SHP77 treated with DMSO at 0.1 percent for 48 hours (cell line): ENCODE measurements around the gene DCAF8.
"Not testable (repeated sequence)": the region's sequence is repeated elsewhere in the genome, so short reads cannot be mapped to it uniquely, and the experiment has no call there.

Source experiments
- DNase-seq: peaks from one replicate; lab custom pipeline; 2025; lab: John Stamatoyannopoulos, UW

DCAF8 gene

DNA sequence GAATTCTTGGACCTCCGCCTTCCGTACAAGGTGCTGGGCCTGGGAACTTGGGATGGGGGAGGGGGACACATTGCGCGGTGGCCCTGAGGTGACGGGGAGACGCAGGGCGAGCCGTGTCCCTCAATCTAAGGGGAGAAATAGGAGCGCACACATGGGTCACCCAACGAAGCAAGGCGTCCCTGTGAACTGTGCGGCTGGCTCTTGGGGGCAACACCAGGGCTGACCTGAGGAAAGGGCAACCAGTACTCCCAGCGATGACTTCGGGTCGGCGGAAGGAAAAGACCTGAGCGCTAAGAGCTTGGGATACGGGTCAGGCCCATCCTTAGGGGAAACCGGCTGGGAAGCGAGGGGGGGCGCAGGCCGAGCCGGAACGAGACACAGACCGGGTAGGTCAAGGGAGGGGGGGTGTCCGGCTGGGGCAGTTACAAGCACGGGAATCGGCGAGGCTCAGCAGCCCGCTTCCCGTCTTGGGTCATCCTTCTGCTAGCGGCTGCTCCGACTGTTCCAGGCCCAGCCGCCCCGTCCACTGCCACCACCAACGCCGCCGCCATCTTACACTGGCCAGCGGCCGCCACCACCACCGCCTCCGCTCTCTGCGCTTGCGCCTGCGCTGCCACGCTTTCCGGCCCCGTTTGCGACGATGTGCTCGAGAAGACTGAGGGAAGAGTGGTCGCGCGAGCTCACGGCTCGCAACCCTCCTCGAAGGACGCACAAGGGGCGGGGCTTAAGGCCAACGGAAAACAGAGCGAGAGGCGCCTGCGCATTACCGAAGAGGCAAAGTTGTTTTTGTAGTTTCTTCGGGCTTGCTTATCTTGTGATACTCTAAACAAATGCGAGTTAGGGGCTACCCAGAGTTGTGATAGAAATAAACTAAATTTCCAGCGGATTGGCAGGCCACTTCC is at the start of gene DCAF8:
Gene DCAF8, minus strand, starts transcription at position 657 of the 902 bp plus-strand sequence. CDS start 18,541 bp downstream, outside the sequence.
- peak; percentile 91 for DNase-seq

DNA sequence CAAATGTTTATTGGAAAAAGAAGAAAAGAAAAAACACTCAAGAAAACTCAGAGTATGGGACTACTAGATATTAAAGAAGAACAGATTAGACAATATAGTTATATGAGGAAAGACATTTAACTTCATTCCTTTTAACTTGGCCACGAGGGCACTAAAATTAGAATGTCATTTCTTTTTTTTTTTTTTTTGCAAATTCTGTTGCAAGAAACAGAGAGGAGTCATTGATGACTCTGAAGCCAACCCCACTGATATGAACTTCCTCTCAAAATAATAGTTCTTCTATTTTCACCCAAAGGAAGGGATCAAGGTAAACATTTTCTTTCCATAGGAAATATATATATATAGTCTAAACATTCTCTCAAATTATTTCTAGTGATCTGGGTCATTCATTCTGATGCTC is 47.2 kb upstream of the DCAF8 start:
- DNase-seq, result no peak

DNA sequence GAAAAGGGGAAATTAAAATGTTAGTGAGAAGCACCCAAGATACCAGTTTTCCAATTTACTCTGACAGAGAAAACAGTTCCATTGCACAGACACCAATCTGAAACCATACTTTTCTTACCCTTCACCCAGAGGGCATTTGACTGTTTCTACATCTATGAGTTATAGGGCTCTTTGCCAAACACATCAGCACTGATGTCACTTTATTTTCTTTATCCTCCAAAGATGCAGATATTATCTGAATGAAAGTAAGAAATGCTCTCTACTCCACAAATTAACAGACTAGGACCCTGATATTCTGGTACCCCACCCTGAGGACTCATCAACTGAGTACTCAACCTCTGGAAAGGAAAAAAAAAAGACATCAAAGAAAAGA is 46.8 kb upstream of the DCAF8 start:
- no peak for DNase-seq

DNA sequence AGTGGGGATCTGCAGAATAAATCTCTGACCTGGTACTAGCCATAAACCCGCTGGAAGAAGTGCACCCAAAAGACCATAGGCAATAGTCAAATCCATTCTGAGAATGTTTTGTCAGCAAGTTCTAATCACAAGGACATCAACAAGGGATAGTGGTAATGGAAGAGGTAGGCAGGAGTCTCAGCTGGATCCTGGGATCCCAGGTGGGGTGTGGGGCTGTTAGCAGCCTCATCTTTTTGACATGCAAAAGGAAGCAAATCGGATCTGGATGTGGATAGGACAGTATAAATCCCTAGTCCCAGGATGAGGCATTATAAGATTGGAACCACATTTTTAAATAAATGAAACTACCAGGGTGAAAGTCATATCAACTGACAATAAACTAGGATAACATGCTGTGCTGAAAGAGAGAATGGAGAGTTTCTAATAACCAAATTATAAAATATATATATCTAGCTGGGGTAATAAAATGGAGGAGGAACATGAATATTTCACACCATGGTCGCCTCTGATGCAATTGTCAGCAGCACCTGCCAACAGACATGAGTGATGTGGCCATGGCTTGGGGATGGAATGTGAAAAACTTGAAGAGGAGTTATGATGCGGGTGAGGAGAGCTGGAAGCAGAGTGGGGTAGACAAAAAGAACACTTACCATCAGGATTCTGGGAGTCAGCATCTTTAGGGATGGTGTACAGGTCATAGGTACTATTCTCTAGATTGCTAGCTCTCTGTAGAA is 46.3 kb upstream of the DCAF8 start:
- no peak for DNase-seq

GRCh38 chr1:160307118-160307791 is 44.9 kb upstream of the DCAF8 start:
- DNase-seq, result no peak

DNA sequence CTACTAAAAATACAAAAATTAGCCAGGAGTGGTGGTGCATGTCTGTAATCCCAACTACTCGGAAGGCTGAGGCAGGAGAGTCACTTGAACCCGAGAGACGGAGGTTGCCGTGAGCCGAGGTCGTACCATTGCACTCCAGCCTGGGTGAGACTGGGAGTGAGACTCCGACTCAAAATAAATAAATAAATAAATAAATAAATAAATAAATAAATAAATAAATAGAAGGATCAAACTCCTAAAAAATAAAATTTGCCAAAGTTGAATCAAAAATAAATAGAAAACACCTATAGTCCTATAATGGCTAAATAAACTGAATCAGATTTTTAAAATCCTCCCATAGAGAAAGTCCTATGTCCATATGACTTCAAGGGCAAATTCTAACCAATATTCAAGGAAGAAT is 37.8 kb upstream of the DCAF8 start:
- DNase-seq, result no peak

GRCh38 chr1:160296036-160296435 is 33.7 kb upstream of the DCAF8 start:
- no peak for DNase-seq

- no peak for DNase-seq
Observed at GRCh38 chr1:160293020-160293968, 30.9 kb upstream of the DCAF8 start.

DNA sequence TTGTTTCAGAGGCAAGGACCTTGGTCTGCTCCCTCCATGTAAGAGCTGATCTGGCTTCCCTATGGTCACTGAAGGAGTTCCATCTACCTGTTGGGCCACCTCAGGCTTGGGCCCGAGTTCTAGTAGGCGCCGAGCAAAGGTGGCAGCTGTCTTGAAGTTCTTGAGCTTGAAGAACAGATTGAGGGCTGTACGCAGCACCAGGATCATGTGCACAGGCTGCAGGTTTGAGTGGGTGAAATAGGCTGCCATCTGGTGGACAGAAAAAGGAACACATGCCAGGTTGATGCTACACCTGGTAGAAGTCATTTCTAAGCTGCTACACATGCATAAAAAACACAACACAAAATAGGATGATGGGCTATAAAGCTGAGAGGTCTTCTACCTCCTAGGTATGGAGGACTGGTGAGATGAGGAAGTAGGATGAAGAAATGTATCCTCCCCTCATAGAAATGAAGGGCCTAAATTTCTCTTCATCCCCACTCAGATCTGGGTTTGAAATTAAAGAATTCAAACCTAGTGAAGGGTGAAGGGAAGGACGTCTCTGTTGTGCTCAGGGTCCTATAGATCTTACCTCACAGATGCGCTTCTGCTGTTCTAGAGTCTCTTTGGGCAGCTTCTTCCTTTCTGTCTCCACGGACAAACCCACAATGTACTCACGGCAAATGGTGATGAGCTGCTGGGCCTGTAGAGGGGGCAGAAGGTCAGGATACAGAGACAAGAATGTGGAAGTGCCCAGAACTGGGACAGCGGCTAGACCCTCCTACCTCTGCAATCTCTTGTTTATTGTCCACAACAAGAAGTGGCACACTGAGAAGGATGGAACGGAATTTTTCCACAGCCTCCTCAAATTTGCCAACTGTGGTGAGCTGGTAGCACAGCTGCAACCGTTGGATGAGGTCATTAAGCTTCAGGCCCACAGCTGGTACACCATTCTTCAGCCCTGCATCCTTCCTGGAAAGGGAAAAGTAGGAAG is 29.2 kb upstream of the DCAF8 start:
- peak; percentile 1 for DNase-seq

- not testable (repeated sequence) for DNase-seq
Observed at GRCh38 chr1:160287769-160288168, 25.4 kb upstream of the DCAF8 start.

DNA sequence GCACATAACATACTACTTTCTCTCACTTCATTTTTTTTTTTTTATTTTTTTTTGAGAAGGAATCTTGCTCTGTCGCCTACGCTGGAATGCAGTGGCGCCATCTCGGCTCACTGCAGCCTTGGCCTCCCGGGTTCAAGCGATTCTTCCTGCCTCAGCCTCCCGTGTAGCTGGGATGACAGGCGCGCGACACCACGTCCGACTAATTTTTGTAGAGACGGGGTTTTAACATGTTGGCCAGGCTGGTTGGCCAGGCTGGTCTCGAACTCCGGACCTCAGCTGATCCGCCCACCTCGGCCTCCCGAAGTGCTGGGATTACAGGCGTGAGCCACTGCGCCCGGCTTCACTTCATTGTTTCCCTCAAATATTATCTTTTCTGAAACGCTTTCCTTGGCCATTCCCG is 23.2 kb upstream of the DCAF8 start:
- DNase-seq, result no peak

DNA sequence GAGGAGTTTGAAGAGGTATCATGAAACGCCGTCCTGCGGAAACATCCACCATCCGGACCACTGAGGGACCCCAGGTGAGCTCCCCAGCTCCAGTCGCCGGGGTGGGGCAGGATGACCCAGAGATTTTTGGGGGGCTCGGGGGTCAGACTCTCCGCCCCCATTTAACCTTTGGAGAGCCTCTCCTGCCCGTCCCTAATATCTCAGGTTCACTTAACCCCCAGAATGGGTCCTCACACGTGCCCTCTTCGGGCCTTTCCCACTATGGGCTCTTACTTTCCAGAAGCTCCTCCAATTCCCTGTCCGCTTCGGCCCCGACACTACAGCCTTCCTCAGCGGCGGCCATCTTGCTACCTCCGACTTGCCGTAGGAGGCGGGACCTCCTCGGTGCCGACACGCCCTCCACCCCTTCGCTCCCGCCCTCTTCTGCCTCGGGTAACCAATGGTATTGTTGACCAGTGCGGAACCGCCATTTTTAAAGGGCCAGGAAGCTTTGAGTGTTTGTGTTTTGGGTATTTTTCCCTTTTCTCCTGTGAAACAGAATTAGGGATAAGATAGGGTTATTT is 22.5 kb upstream of the DCAF8 start, which contains the start of gene PEX19:
Gene PEX19, minus strand, starts transcription at position 352 of the 563 bp plus-strand sequence. Its CDS starts 9 bp downstream, at position 343.
- peak; percentile 86 for DNase-seq

- DNase-seq, result no peak
Observed at GRCh38 chr1:160284220-160284781, 22.0 kb upstream of the DCAF8 start.

- DNase-seq, result no peak
Observed at GRCh38 chr1:160282807-160283206, 20.5 kb upstream of the DCAF8 start.

- no peak for DNase-seq
Observed at GRCh38 chr1:160277987-160278386, 15.6 kb upstream of the DCAF8 start.

DNA sequence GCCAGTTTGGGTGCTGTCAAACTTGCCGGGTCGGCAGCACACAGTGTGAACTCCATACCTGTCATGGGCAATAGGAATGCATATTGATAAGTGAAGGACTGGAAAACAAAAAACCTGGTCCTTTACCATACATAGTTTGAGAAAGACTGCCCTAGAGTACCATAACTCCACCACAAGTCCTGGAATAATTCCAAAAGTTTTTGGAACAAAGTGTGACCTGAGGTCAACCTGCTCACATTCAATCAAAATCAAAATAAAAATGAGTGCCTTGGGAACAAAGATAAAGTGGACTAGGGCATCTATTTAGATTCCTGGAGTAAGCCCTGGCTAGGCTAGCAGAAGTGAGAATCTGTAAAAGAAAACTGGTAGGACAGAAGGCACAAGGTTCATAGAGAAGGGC is 15.0 kb upstream of the DCAF8 start:
- DNase-seq, result no peak

- no peak for DNase-seq
Observed at GRCh38 chr1:160271025-160271424, 8.7 kb upstream of the DCAF8 start.

GRCh38 chr1:160267284-160267991 is 5.1 kb upstream of the DCAF8 start:
- no peak for DNase-seq

DNA sequence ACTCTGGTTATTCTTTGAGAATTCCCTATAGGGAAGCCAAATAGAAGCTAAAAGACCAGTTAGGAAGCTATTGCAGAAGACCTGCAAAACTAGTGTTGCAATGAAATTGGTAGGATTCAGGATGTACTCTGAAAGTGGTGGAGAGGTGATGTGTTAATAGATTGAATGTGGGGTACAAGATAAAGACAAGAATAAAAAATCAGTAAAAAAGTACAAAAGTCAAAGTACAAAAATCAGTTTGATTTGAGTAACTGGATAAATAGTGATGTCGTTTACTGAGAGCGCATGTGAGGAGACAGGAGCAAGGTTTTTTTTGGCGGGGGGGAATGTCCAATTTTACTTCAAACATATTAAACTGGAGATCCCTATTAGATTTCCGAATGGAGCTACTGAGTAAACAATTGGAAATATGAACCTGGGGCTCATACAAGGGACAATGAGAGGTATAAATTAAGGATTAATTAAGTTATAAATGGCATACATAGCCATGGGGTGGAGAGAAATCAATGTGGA is 2.5 kb upstream of the DCAF8 start:
- DNase-seq, result no peak
